Activated B cell treated with CpG ODN at 0.5 μM for 24 hours (primary cell): Measurements from ENCODE around the gene USP20. TPM values are rescaled to one million over a fixed set of nuclear protein-coding genes. Genes with fewer than 3 reads are reported as not detected.

Experiments
- ATAC-seq: fragments of 200-7000 bp; cut with Tn5 transposase; one replicate; pipeline ENCODE4 v1.10.0; 2021; ENCODE audit warnings: low read depth, mild to moderate bottlenecking, moderate library complexity
- CTCF ChIA-PET: fragments of 350-600 bp; sonication (Branson Sonifier 250); formaldehyde crosslinking; loops from one replicate; lab custom pipeline; 2021; ENCODE audit warnings: antibody characterized with exemption; lab: Charles Lee
- POLR2A ChIA-PET: fragments of 350-600 bp; sonication (Branson Sonifier 250); formaldehyde crosslinking; loops from one replicate; lab custom pipeline; 2021; ENCODE audit warnings: antibody characterized with exemption; lab: Charles Lee
- DNase-seq: peaks from one replicate; pipeline ENCODE4 v3.0.0; 2022
- H3K27ac Mint-ChIP-seq: one replicate; pipeline ENCODE4 v1.8.0; 2020; ENCODE audit warnings: mixed read lengths
- H3K27me3 Mint-ChIP-seq: one replicate; pipeline ENCODE4 v1.8.0; 2021; ENCODE audit warnings: mixed read lengths
- H3K36me3 Mint-ChIP-seq: one replicate; pipeline ENCODE4 v1.8.0; 2021; ENCODE audit warnings: low read depth, mixed read lengths
- H3K4me1 Mint-ChIP-seq: one replicate; pipeline ENCODE4 v1.8.0; 2021; ENCODE audit warnings: mixed read lengths
- H3K4me3 Mint-ChIP-seq: one replicate; pipeline ENCODE4 v1.8.0; 2020; ENCODE audit warnings: mild to moderate bottlenecking, mixed read lengths
- H3K9me3 Mint-ChIP-seq: one replicate; pipeline ENCODE4 v1.8.0; 2020; ENCODE audit warnings: mixed read lengths
- intact Hi-C: fragments of 100-400 bp; cut with micrococcal nuclease; formaldehyde crosslinking; loops from one replicate; pipeline ENCODE4 v1.15.1; 2024
- total RNA-seq: library from RNA; stranded (reverse); gene quantifications from 2 replicates; pipeline ENCODE4 v1.2.3, GENCODE V29; 2022
- TF ChIP-seq, protein P1 (sequence below): fragments of 200-600 bp; IDR thresholded peaks from one replicate; pipeline ENCODE4 v1.8.0; 2022; ENCODE audit warnings: antibody characterized with exemption, mild to moderate bottlenecking

Gene USP20
- total RNA-seq, 1 donor from 2014 or later = 31.6 TPM

DNA sequence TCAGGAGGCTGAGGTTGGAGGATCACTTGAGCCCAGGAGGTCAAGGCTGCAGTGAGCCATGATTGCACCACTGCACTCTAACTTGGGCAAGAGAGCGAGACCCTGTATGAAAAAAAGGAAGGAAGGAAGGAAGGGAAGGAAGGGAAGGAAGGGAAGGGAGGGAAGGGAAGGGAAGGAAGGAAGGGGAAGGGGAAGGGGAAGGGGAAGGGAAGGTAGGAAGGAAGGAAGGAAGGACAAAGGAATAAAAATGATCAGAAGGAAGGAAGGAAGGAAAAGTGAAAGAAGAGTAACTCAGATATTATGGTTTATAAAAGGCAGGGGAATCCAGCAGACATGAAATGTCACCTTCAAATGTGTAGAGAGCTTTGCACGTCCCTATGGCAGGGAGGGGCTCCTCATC, 64.4 kb downstream of the USP20 start:
- ChIA-PET POLR2A (interaction anchor here (0.6 kb wide), 1 partner anchor 62 kb away, joined by 3 read pairs; no protein-coding TSS in a partner anchor), CTCF (no interaction called here)
- ATAC-seq (no peak), DNase-seq (no peak)
- TF ChIP-seq, protein P1, sequence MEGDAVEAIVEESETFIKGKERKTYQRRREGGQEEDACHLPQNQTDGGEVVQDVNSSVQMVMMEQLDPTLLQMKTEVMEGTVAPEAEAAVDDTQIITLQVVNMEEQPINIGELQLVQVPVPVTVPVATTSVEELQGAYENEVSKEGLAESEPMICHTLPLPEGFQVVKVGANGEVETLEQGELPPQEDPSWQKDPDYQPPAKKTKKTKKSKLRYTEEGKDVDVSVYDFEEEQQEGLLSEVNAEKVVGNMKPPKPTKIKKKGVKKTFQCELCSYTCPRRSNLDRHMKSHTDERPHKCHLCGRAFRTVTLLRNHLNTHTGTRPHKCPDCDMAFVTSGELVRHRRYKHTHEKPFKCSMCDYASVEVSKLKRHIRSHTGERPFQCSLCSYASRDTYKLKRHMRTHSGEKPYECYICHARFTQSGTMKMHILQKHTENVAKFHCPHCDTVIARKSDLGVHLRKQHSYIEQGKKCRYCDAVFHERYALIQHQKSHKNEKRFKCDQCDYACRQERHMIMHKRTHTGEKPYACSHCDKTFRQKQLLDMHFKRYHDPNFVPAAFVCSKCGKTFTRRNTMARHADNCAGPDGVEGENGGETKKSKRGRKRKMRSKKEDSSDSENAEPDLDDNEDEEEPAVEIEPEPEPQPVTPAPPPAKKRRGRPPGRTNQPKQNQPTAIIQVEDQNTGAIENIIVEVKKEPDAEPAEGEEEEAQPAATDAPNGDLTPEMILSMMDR = no peak
- intact Hi-C loops = loop anchor here (1.0 to 5.0 kb wide), 2 partner anchors 11 to 338 kb away; no protein-coding TSS in a partner anchor
- peak overlapping the region; percentile 82 for H3K27ac Mint-ChIP-seq
- H3K4me1 Mint-ChIP-seq = peaks cover 77% of the 10 kb centered on the region
- H3K27me3 Mint-ChIP-seq = no peaks in the 10 kb centered on the region
- no peaks in the 10 kb centered on the region for H3K9me3 Mint-ChIP-seq
- H3K36me3 Mint-ChIP-seq = peaks cover 95% of the 10 kb centered on the region
- peak overlapping the region; percentile 19 for H3K4me3 Mint-ChIP-seq

DNA sequence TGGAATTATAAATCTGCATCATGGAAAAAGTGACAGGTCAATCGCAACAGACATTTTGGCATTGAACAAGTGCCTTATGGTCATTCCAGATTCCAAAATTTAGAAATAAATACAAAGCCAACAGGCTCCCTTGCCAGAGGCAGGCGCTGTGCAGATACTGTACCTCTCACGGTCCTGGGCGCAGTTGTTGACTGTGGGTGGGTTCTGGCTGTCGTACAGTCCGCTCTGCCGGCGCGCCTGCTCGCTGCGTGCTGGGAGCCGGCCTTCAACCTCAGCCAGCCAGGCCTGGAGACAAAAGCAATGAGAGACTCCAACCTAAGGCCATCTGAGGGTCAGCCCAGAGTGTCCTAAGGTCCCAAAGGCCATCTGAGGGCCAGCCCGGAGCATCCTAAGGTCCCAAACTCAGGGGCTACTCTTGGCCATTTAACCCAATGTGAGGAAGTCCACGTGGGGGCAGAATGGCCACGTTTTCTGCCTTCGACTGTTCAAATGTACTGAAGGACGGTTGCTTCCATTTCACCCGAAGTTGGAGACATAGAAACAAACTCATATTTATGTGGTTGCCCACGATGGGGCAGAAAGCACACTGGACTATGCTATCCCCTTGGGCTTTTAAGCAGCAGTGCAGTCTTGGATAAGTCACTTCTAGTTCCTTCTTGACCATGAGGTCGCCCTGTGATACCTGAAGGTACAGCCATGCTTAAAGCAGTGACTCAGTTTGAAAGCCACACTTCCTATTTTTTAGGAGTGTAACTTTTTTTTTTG, 65.2 kb downstream of the USP20 start:
- POLR2A ChIA-PET = interaction anchor here (0.6 to 2.1 kb wide), 5 partner anchors 8 to 142 kb away, joined by 3 to 26 read pairs (median 4); partner anchors contain the start of gene FNBP1
- Mint-ChIP-seq H3K4me3 (peak overlapping the region; percentile 52), H3K36me3 (peaks cover 93% of the 10 kb centered on the region), H3K4me1 (peaks cover 70% of the 10 kb centered on the region), H3K27me3 (no peaks in the 10 kb centered on the region), H3K27ac (peak overlapping the region; percentile 82), H3K9me3 (no peaks in the 10 kb centered on the region)
- CTCF ChIA-PET = interaction anchor here (0.6 to 1.4 kb wide), 2 partner anchors 12 to 15 kb away, joined by 3 to 5 read pairs; no protein-coding TSS in a partner anchor
- peak; percentile 17 for DNase-seq
- TF ChIP-seq, protein P1 = no peak
- intact Hi-C loops = loop anchor here (1.0 to 5.0 kb wide), 2 partner anchors 12 to 337 kb away; no protein-coding TSS in a partner anchor
- ATAC-seq = peak; percentile 95

DNA sequence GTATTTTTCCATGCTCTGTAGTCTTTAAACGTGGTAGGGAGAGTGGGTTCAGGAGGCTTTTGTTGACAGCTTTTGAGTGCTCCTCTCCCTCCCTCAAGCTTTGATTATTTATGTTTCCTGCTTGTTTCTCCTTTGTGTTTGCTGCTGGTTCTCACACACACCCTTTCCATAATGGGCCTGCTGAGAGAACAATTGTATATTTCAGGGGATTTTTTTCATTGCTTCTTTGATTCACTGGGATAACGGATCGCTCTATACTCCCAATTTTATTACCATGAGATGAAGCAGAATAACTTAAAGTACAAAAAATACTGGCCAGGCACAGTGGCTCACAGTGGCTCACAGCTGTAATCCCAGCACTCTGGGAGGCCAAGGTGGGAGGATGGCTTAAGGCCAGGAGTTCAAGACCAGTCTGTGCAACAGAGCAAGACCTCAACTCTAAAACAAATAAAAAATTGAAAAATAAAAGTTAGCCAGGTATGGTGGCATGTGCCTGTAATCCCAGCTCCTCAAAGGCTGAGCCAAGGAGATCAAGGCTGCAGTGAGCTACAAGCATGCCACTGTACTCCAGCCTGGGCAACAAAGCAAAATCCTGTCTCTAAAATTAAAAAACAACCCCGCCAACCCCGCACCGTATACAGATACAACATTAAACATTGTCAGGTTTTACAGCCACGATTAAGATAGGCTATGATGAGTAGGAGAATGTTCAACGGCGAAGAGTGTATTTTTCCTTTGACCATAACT, 66.9 kb downstream of the USP20 start:
- DNase-seq = peak; percentile 2
- intact Hi-C loops = loop anchor here (5.0 kb wide), 1 partner anchor 335 kb away; no protein-coding TSS in a partner anchor
- CTCF ChIA-PET = interaction anchor here (1.4 kb wide), 1 partner anchor 17 kb away, joined by 5 read pairs; no protein-coding TSS in a partner anchor
- no peaks in the 10 kb centered on the region for H3K27me3 Mint-ChIP-seq
- H3K36me3 Mint-ChIP-seq = peaks cover 91% of the 10 kb centered on the region
- no peaks in the 10 kb centered on the region for H3K9me3 Mint-ChIP-seq
- POLR2A ChIA-PET = interaction anchor here (0.6 to 2.1 kb wide), 8 partner anchors 8 to 170 kb away, joined by 3 to 26 read pairs (median 4); partner anchors contain the start of genes FNBP1 and TOR1B
- H3K4me1 Mint-ChIP-seq = peaks cover 55% of the 10 kb centered on the region
- peak overlapping the region; percentile 28 for H3K4me3 Mint-ChIP-seq
- ATAC-seq = no peak
- H3K27ac Mint-ChIP-seq = peak overlapping the region; percentile 82
- TF ChIP-seq, protein P1 = no peak

DNA sequence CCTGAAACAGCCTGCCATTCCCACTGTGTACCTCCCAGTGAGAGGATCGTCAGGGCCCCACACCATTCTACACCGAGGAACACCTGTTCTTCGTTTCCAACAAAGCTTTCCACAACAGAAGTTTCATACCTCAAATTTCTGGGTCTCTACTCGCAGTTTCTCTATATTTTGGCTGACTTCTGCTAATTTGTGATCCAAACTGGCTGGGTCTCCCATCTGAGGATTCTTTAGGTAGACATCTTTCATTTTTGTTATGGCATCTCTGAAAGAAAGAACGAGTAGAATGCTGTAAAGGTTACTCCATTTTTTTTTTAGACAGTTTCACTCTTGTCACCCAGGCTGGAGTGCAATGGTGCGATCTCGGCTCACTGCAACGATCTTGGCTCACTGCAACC, 67.5 kb downstream of the USP20 start:
- DNase-seq (no peak), ATAC-seq (no peak)
- intact Hi-C loops = loop anchor here (5.0 kb wide), 1 partner anchor 335 kb away; no protein-coding TSS in a partner anchor
- H3K27me3 Mint-ChIP-seq = no peaks in the 10 kb centered on the region
- peaks cover 92% of the 10 kb centered on the region for H3K36me3 Mint-ChIP-seq
- ChIA-PET CTCF (no interaction called here), POLR2A (interaction anchor here (0.7 to 2.1 kb wide), 3 partner anchors 9 to 140 kb away, joined by 4 read pairs; partner anchors contain the start of genes FNBP1 and TOR1B)
- H3K27ac Mint-ChIP-seq = peak overlapping the region; percentile 22
- peaks cover 52% of the 10 kb centered on the region for H3K4me1 Mint-ChIP-seq
- TF ChIP-seq, protein P1 = no peak
- H3K4me3 Mint-ChIP-seq = no peak overlapping the region
- no peaks in the 10 kb centered on the region for H3K9me3 Mint-ChIP-seq
